HepG2 (cell line): ENCODE data around the gene TMEM209. TPM values are rescaled to one million over a fixed set of nuclear protein-coding genes. Genes with fewer than 3 reads are reported as not detected.

Experiments
- AKNA ChIP-seq: sonication (generic); formaldehyde crosslinking; IDR thresholded peaks from 2 replicates; pipeline ENCODE4 v1.4.0; 2020; ENCODE audit warnings: missing genetic modification reagents, borderline replicate concordance
- BCL3 ChIP-seq: sonication (generic); formaldehyde crosslinking; IDR thresholded peaks from 2 replicates; pipeline ENCODE4 v1.5.1; 2020; ENCODE audit warnings: mild to moderate bottlenecking, missing genetic modification reagents, moderate library complexity
- CBX5 ChIP-seq: sonication (generic); formaldehyde crosslinking; IDR thresholded peaks from 2 replicates; pipeline ENCODE4 v1.4.0; 2020; ENCODE audit warnings: missing genetic modification reagents, borderline replicate concordance
- CEBPZ ChIP-seq: IDR thresholded peaks from 2 replicates; pipeline ENCODE4 v1.6.1; 2012; ENCODE audit warnings: low read length, improper control_type of control experiment
- GABPA ChIP-seq, 2 experiments: IDR thresholded peaks; 2 replicates each; pipeline ENCODE4 v1.6.1; 2011 to 2016; ENCODE audit warnings: low read depth in 2 of 2, low read length in 1 of 2, missing biosample characterization in 1 of 2, missing genetic modification characterization in 1 of 2
- HNF4A ChIP-seq: sonication (generic); formaldehyde crosslinking; IDR thresholded peaks from 2 replicates; pipeline ENCODE4 v1.4.0; 2020; ENCODE audit warnings: missing genetic modification reagents
- KDM3A ChIP-seq: IDR thresholded peaks from 2 replicates; pipeline ENCODE4 v1.6.1; 2018; ENCODE audit warnings: low read depth, missing compliant biosample characterization
- PBX2 ChIP-seq: IDR thresholded peaks from 2 replicates; pipeline ENCODE4 v1.6.1; 2016; ENCODE audit warnings: control low read depth
- SP140L ChIP-seq: sonication (generic); formaldehyde crosslinking; IDR thresholded peaks from 2 replicates; pipeline ENCODE4 v1.4.0; 2020; ENCODE audit warnings: missing genetic modification reagents, borderline replicate concordance
- ZBTB1 ChIP-seq: sonication (generic); formaldehyde crosslinking; IDR thresholded peaks from 2 replicates; pipeline ENCODE4 v1.4.0; 2020; ENCODE audit warnings: missing genetic modification reagents, borderline replicate concordance
- ZBTB26 ChIP-seq: IDR thresholded peaks from 2 replicates; pipeline ENCODE4 v1.6.1; 2016; ENCODE audit warnings: missing compliant biosample characterization, missing genetic modification reagents, borderline replicate concordance
- ZFY ChIP-seq: sonication (generic); formaldehyde crosslinking; IDR thresholded peaks from 2 replicates; pipeline ENCODE4 v1.4.0; 2020; ENCODE audit warnings: missing genetic modification reagents
- ZMYM3 ChIP-seq: sonication (generic); formaldehyde crosslinking; IDR thresholded peaks from 2 replicates; pipeline ENCODE4 v1.5.1; 2020; ENCODE audit warnings: mild to moderate bottlenecking, missing genetic modification reagents
- ZNF101 ChIP-seq: sonication (generic); formaldehyde crosslinking; IDR thresholded peaks from 2 replicates; pipeline ENCODE4 v1.4.0; 2020; ENCODE audit warnings: mild to moderate bottlenecking, low read depth, missing genetic modification reagents, borderline replicate concordance
- ZNF501 ChIP-seq: sonication (generic); formaldehyde crosslinking; IDR thresholded peaks from 2 replicates; pipeline ENCODE4 v1.5.1; 2020; ENCODE audit warnings: mild to moderate bottlenecking, moderate library complexity, missing genetic modification reagents
- ZNF775 ChIP-seq: sonication (generic); formaldehyde crosslinking; IDR thresholded peaks from 2 replicates; pipeline ENCODE4 v1.4.0; 2020; ENCODE audit warnings: missing genetic modification reagents, mild to moderate bottlenecking, moderate library complexity, borderline replicate concordance
- polyA plus RNA-seq, 8 experiments: library from polyadenylated mRNA; depleted of rRNA in 3 of 8; stranded (reverse) in 7 of 8; unstranded in 1 of 8; fragments of >200 nt; fragmentation: Illumina TruSeq in 4 of 8; extraction: Trizol in 4 of 8; gene quantifications; 2 replicates each; pipeline versions ENCODE4 v1.2.1 to v1.2.3, GENCODE V29; 2011 to 2016; ENCODE audit warnings: low read depth in 4 of 8, missing spikeins in 1 of 8, mixed read lengths in 1 of 8; ENCODE audit not compliant: insufficient read depth in 1 of 8
- total RNA-seq, 5 experiments: library from RNA; depleted of rRNA; stranded (reverse); fragments of >200 nt; fragmentation: Illumina TruSeq; extraction: Trizol; gene quantifications; 2 replicates each; pipeline ENCODE4 v1.2.3, GENCODE V29; 2016; ENCODE audit warnings: low read depth in 1 of 5

TMEM209 gene
- total and polyA plus RNA-seq, 2 of the 13 experiments (the other 11 are each of a cell fraction or from before 2014, with no cell fraction given), result 14.5 to 15.6 TPM

- no peak for TF ChIP-seq CEBPZ
- no peak for TF ChIP-seq CBX5
- TF ChIP-seq PBX2 (CRISPR knock-in tag), result no peak
- peak; percentile 82 for TF ChIP-seq BCL3 (CRISPR knock-in tag)
- no peak for TF ChIP-seq AKNA (CRISPR knock-in tag)
- no peak for TF ChIP-seq ZNF101
- no peak for TF ChIP-seq ZBTB1
- peak; percentile 79 for TF ChIP-seq ZNF501 (CRISPR knock-in tag)
- TF ChIP-seq SP140L (CRISPR knock-in tag), result peak; percentile 46; the same call in 1 of the 2 replicates
- no peak for TF ChIP-seq ZMYM3 (CRISPR knock-in tag)
- peak; percentile 40; the same call in 1 of the 2 replicates for TF ChIP-seq KDM3A (CRISPR knock-in tag)
- TF ChIP-seq GABPA (IDR thresholded peaks at IDR 0.05; ENCODE audit: low read depth, low read length), result peak; percentile 76
- peak; percentile 96 for TF ChIP-seq GABPA (CRISPR knock-in tag; IDR thresholded peaks at IDR 0.05; ENCODE audit: low read depth)
- no peak for TF ChIP-seq ZNF775 (CRISPR knock-in tag)
- TF ChIP-seq ZFY, result peak; percentile 94
- peak; percentile 28; the same call in 1 of the 2 replicates for TF ChIP-seq HNF4A (CRISPR knock-in tag)
- no peak for TF ChIP-seq ZBTB26
Measured at GRCh38 chr7:130205084-130205947, at the start of gene TMEM209 (continued).
